Neural cell (in vitro differentiated cells): ENCODE measurements around the gene FKBP4.

Experiments
- CTCF ChIP-seq: fragments of 450-650 bp; IDR thresholded peaks from 2 replicates; pipeline ENCODE4 v1.5.1; 2014; ENCODE audit warnings: antibody characterized with exemption, mild to moderate bottlenecking, moderate library complexity; ENCODE audit not compliant: poor library complexity, severe bottlenecking
- EP300 ChIP-seq: fragments of 450-650 bp; conservative IDR thresholded peaks from 2 replicates; pipeline ENCODE4 v1.6.1; 2014; ENCODE audit warnings: antibody characterized with exemption, mild to moderate bottlenecking, moderate library complexity; ENCODE audit not compliant: poor library complexity, severe bottlenecking
- EZH2 ChIP-seq: fragments of 200-600, 300-800 bp; shearing (Covaris generic), sonication (generic); IDR thresholded peaks from 2 replicates; pipeline ENCODE4 v1.6.1; 2014; ENCODE audit warnings: antibody characterized with exemption, low read length, borderline replicate concordance, mild to moderate bottlenecking; ENCODE audit not compliant: insufficient read depth, poor library complexity, severe bottlenecking
- MXI1 ChIP-seq: fragments of 450-650 bp; conservative IDR thresholded peaks from 2 replicates; pipeline ENCODE4 v1.6.1; 2014; ENCODE audit warnings: antibody characterized with exemption, mild to moderate bottlenecking; ENCODE audit not compliant: poor library complexity, severe bottlenecking
- POLR2AphosphoS5 ChIP-seq: IDR thresholded peaks from 2 replicates; pipeline ENCODE4 v1.6.1; 2012
- RAD21 ChIP-seq: fragments of 450-650 bp; conservative IDR thresholded peaks from 2 replicates; pipeline ENCODE4 v1.6.1; 2014; ENCODE audit warnings: antibody characterized with exemption, mild to moderate bottlenecking, moderate library complexity
- REST ChIP-seq: IDR thresholded peaks from 2 replicates; pipeline ENCODE4 v1.6.1; 2012; ENCODE audit warnings: borderline replicate concordance
- SMC3 ChIP-seq: fragments of 450-650 bp; conservative IDR thresholded peaks from 2 replicates; pipeline ENCODE4 v1.6.1; 2014; ENCODE audit warnings: antibody characterized with exemption, mild to moderate bottlenecking, moderate library complexity; ENCODE audit not compliant: poor library complexity
- TAF1 ChIP-seq: IDR thresholded peaks from 2 replicates; pipeline ENCODE4 v1.6.1; 2012; ENCODE audit warnings: low read depth

GRCh38 chr12:2764398-2764797 lies 30.4 kb upstream of the FKBP4 start:
- no peak for TF ChIP-seq CTCF
- TF ChIP-seq EZH2 = no peak
- TF ChIP-seq POLR2AphosphoS5 = no peak
- no peak for TF ChIP-seq MXI1
- no peak for TF ChIP-seq EP300
- no peak for TF ChIP-seq TAF1
- no peak for TF ChIP-seq REST
- TF ChIP-seq SMC3 = no peak
- TF ChIP-seq RAD21 = no peak
